HG03097 (cell line): ENCODE results near the gene USF3.

Source experiments
- ATAC-seq: cut with Tn5 transposase; IDR thresholded peaks from one replicate; pipeline ENCODE4 v1.9.1; 2021; ENCODE audit not compliant: unreplicated experiment, low FRiP score

USF3 gene, protein sequence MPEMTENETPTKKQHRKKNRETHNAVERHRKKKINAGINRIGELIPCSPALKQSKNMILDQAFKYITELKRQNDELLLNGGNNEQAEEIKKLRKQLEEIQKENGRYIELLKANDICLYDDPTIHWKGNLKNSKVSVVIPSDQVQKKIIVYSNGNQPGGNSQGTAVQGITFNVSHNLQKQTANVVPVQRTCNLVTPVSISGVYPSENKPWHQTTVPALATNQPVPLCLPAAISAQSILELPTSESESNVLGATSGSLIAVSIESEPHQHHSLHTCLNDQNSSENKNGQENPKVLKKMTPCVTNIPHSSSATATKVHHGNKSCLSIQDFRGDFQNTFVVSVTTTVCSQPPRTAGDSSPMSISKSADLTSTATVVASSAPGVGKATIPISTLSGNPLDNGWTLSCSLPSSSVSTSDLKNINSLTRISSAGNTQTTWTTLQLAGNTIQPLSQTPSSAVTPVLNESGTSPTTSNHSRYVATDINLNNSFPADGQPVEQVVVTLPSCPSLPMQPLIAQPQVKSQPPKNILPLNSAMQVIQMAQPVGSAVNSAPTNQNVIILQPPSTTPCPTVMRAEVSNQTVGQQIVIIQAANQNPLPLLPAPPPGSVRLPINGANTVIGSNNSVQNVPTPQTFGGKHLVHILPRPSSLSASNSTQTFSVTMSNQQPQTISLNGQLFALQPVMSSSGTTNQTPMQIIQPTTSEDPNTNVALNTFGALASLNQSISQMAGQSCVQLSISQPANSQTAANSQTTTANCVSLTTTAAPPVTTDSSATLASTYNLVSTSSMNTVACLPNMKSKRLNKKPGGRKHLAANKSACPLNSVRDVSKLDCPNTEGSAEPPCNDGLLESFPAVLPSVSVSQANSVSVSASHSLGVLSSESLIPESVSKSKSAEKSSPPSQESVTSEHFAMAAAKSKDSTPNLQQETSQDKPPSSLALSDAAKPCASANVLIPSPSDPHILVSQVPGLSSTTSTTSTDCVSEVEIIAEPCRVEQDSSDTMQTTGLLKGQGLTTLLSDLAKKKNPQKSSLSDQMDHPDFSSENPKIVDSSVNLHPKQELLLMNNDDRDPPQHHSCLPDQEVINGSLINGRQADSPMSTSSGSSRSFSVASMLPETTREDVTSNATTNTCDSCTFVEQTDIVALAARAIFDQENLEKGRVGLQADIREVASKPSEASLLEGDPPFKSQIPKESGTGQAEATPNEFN (N-terminal part only)

DNA sequence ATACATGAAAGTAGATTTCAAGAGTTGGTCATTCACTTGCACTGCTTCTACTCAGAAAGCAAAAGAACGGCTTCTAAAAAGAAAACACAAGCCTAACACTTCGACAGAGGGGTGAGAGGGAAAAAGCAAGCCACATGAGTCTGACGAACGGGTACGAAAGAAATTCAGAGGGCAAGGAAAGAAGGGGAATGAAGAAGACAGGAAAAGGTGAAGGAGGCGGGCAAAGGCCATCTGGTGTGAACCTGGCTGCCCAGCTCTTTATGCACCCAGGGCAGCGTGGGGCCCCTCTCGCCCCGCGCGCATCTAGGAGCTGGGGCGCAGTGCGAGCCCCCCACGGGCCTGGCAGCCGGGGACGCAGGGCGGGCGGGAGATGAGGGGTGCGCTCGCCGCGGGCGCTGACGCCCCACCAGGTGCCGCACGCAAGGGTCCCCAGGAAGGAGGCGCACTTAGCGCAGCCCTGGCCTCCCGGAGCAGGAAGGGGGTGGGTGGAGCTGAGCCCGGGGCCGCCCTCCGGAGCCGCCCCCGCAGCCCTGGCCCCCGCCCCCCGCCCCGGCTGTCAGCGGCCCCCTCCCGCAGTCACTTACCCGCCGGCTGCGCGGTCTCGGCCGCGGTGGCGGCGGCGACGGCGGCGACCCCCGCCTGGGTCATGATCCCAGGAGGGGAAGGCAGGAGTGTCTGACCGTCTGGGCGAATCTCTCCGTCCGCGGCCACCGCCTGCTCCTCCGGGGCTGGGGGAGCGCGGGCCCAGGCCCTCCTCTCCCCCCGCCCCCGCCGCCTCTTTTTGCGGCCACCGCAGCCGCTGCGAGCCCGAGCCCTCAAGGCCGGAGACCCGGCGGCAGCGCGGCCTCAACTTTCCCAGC, at the start of gene USF3:
Gene USF3, minus strand, starts transcription at position 857 of the 860 bp plus-strand sequence. CDS start 21,764 bp downstream, outside the sequence.
- ATAC-seq: peak; percentile 61

DNA sequence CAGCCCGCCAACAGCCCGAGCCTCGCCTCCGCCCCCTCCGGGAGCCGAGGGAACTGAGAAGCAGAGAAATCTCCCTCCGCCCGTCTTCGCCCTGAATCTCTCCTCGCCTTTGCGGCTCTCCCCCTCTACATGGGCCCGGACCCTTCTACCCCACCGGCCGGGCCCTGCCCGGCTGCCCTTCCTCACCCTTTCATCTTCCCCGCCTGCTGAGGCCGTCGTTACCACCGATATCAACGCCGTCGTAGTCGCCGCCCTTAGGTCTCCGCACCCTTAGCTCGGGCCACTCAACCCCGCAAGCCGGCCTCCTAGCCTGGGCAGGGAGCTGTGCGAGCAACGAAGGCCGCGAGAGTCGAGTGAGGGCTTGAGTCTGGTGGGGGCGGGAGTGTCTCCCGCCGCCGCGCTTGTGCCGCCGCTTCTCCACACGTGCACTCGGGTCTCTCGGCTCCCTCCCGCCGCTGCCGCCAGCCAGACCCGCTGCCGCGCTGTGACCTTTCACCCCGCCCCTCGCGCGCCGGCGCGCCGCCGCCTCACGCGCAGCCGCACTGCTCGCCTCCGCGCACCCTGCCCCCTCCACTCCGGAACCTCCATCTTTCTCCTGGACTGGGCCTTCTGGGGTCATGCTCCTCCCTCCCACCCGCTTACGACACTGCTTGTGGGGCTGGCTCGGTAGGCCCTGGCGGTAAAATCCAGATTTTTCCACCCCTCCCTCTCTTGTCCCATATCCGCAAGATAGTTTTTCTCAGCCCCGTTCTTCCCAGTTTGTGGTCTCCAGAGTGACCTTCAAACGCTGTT, 49.5 kb upstream of the USF3 start, which contains the start of gene NAA50:
Gene NAA50, minus strand, starts transcription at position 494 of the 792 bp plus-strand sequence. Its CDS starts 300 bp downstream, at position 194.
- peak; percentile 37 for ATAC-seq

DNA sequence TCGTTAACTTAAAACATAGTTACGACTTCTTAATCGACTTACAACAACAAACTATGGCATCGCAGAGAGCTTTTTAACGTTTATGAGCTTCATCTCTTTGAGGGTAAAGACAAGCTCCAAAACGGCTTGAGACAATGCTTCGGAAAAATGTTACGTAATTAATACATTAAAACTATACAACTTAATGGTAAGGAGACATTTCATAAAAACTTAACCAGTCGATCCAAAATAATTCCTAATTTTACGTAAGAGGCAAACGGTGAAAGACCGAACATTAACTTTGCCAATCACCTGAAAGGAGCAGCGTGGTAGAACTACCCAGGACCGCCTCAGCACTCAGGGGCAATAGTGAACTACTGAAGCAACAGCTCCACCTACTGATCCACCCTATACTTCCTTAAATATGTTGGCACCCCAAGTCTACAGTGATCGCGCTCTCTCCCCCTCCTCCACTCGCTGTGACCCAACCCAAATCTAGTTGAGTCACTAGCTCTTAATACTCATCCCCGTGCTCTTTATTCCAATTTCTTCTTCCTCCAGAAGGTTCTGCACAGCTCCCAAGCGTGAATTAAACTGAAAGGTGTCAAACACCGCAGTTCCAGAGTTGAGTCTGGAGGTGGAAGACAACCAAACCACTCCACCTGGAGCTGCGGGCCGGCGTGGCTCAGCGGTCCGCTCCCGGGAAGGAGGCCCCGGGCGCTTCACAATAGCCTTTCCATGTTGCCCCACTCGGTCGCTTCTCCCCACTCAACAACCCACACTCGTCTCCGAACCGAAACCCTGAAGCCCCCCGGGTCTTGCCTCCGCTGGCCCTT, 48.7 kb upstream of the USF3 start:
- peak; percentile 43 for ATAC-seq

DNA sequence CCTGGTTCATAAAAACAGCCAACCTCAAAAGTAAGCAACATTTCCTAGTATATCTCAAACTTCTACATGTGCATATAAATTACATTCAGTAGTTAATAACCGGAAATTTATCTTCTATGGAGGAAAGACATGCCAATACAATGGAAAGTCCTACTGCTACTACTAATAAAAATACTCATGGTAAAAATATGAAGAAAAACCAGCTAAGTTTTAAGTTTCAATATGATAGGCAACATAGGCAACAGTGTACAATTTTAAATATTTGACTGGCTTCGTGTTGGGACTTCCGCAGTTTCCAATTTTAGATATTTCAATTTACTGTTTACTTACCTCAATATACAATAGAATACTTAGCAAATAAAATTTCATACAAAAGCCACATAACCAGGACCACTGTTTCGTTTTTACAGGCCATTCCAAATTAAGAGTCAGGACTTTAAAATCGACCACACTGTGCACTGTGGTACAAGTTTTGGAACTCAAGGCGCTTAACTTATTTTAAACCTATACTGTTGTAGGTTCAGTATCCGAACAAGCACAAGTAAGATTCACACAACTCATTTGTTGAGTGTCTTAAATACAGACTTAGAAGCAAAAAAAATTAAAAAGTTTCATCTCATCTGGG, 46.7 kb upstream of the USF3 start:
- ATAC-seq: no peak

DNA sequence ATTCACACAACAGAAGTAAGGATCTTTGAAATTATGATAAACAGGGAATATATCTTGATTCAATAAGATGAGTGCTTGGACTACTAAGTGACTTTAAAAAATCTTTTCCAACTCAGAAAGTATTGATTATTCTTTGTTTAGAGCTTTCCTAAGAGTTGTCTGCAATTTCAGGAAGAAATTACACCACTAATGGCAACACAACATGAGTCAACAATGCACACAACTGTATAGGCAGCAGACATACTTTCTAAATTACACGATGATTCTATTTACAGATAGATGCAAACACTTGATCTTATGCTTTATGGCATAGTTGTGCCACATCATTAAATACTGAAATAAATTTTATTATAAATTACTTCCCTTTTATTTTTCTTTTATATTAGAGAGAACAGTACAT, 45.2 kb upstream of the USF3 start:
- no peak for ATAC-seq

DNA sequence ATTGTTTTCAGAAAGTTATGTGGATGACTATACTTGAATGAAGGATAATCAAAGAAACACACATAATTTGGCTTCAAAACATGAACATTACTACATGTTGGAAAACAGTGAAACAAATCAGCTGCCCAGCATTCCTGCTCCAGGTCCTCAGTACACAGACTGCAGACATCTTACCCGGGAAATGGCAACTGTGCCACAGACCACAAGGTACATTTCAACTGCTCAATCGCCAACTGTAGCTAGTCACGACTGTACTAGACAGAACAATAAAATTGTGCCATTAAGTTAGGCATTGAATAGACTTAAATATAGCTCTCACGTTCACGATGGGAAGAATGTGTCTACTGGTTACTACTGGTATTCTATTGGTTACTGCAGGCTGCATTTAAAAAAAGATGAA, 44.6 kb upstream of the USF3 start:
- no peak for ATAC-seq

DNA sequence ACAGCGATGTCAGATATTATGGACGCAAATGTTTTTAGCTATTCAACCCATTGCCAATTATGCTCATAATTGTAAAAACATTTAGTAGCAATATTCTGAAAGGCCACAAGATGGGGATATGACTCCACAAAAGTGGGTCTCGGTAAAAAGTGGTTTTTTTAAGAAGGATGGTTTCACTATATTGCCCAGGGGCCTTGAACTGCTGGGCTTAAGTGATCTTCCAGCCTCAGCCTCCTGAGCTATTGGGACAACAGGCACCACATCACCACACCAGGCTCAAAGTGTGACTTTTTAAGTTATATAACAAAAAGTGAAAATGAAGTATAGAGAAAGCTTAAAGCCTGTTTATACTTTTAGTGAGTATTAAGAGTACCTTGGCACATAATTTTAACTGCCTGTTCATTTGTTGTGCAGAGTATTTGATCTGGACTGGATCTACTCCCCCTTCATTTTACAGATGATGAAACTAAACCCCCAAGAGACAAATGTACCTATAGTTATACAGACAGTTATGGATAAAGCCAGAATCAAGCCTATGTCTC, 40.2 kb upstream of the USF3 start:
- ATAC-seq: no peak

DNA sequence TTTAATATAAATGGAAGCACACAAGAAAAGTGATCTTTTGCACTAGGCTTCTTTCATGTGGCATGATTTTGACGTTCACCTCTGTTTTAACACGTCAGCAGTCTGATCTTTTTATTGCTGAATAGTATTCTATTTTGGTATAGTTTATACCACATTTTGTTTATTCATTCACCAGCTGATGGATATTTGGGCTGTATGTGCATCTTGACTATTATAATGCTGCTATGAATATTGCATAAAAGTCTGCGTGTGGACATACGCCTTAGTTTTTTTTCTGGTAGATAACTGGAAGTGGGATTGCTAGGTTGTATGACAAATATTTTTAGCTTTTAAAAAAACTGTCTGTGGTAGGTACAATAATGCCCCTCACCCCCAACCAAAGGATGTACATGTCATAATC, 35.3 kb upstream of the USF3 start:
- ATAC-seq: no peak

DNA sequence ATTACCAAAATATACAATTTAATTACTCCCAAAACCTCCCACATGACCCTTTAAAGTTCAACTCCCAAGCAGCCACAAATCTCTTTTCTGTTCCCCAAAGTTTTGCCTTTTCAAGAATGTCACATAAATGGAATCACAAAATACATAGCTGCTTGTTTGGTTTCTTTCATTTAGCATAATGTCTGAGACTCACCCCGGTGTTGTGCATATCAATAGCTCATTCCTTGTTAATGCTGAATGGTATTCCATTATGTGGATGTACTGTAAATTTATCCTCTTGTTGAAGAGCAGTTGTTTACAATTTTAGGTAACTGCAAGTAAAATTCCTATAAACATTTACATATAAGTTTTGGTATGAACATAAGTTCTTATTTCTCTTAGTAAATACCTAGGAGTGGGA, 34.1 kb upstream of the USF3 start:
- ATAC-seq: no peak

DNA sequence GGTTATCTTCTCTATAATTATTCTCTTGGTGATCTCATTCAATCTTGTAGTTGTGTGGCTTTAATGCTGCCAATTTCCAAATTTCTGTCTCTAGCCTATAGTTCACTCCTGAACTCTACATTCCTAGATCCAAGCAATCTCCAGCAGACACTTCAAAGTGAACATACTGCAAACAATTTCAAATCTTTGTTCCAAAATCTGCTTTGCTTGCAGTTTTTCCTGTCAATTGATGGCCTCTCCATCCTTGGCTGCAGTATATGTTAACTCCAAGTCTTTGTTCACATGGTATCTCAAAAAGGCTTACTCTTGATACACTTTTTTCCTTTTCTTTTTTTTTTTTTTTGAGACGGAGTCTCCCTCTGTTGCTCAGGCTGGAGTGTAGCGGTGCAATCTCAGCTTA, 32.2 kb upstream of the USF3 start:
- no peak for ATAC-seq

DNA sequence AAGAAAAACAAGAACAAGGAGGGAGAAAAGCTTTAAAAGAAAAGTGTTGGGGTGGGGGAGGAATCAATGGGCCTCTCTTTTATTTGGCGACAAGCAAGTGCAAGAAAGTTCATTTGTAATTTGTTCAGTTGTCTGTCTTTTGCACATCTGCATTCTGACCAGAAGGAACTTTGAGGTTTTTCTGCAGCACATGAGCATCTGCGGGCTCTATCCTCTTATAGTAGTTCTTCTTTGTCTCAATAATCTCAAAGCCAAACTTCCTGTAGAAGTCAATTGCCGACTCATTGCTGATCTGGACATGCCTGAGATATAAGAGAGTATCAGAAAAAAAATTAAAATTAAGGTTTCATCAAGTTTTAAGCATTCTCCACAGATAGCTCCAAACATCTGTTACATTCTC, 25.2 kb upstream of the USF3 start:
- no peak for ATAC-seq

DNA sequence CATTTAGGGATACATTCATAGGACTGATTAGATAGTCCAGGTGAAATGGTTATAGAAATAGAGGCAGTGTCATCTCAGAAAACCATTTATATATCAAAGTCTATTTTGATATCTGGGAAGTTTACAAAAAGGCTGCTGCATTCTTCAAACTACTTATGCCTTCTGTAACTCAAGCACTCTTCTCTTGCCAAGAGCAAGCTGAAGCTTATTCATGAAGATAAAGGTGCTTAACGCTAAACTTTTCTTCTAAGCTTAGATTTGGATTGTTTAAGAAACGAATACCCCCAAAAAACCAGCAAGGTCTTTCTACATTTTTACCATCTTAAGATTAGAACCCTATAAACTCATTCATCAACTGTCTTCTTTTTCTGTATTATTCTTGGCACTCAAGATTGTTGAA, 23.3 kb upstream of the USF3 start:
- ATAC-seq: no peak

DNA sequence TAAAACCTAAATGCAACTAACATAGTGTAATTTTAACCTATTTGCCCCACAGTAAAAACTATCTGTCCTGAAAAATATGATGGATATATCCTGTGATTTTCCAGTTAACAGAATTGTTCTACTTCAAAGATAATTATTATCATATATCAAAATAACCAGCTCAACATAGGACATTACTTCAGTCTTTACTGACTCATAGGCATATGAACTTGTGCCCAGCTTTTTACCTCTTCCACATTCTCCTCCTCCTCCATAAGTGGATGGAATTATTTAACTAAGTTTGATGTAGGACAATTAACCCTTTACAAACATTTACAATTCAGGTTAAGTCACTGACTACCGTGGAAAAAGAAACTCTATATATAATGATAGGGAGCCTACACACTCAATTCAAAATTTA, 22.9 kb upstream of the USF3 start:
- no peak for ATAC-seq

DNA sequence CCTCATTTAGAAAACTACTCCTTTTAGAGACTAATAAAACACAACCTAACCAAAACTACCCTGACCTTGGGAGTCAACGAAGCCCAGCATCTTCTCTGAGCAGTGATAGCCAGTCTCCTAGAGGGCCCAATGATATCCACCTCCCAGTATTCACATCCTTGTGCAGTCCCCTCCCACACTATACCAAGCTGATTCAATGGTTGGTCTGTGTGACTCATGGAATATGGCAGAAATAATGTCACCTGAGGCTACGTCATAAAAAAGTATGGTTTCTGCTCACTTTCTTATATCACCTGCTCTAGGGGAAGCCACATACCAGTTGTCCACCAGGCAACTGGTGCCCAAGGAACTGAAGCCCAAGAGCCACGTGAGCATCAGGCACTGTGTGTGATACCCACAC, 21.4 kb upstream of the USF3 start:
- no peak for ATAC-seq

DNA sequence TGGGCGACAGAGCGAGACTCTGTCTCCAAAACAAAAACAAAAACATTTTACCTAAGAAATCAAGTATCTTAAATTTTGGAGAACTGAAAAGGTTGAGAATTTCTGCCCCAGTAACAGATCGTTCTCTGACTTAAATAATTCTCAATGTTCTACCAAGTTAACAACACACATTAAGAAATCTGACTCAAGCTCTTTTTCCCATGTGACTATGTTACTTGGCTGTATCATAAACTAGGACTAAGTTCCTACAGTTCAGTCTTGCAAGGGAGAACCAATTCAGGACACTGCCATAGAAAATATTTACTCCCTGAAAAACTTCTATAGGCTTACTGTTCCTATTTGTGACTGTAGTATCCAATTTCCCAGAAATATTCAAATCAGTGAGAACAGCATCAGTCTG, 20.9 kb upstream of the USF3 start:
- ATAC-seq: no peak

DNA sequence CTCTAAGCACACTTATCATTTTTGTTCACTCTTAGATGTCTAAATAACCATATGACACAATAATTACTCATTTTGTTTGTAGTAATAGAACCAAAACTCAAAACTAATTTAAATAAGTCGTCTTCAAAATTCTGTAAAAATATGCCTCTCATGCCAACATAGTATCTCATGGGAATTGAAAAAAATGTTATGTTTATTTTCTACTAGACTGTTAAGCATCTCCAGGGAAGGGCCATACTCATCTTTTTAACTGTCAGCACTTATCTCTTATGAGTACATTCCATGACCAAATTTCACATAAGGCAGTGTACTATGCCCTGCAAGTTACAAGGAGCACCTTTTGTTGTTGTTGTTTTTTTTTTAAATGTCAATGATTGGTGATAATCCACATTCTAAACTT, 18.3 kb upstream of the USF3 start:
- ATAC-seq: no peak

DNA sequence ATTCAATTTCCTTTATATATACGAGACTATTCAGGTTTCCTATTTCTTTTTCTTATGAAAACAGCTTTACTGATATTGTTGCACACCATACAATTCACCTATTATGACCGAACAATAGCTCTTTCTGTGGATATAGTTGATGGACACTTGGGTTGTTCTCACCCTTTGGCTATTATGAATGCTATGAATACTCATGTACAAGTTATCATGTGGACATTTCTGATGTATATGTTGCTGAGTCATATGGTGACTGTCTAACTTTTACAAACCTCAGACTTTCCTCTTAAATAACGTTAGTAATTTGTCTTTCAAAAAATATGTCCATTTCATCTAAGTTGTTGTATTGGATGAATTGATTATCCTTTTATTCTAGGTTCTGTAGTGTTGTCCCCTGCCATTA, 15.7 kb upstream of the USF3 start:
- ATAC-seq: no peak

DNA sequence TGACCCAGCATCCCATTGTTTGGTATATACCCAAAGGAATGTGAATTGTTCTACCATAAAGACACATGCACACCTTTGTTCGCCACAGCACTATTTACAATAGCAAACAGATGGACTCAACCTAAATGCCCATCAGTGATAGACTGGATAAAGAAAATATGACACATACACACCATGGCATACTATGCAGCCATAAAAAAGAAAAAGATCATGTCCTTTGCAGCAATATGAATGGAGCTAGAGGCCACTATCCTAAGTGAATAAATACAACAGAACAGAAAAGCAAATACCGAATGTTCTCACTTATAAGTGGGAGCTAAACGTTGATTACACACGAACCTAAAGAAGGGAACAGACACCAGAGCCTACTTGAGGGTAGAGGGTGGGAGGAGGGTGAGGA, 11.4 kb upstream of the USF3 start:
- no peak for ATAC-seq
